IMR-90 (cell line): ENCODE results near the gene PPEF2. TPM values are rescaled to one million over a fixed set of nuclear protein-coding genes. Genes with fewer than 3 reads are reported as not detected.

Experiments used
- ATAC-seq: fragments of 200-7000 bp; cut with Tn5 transposase; 2 replicates; pipeline ENCODE4 v1.9.1; 2020; ENCODE audit warnings: low read depth, mild to moderate bottlenecking, moderate library complexity
- BruUV-seq: library from RNA; stranded (reverse); fragments of 400-500 nt; replicated peaks from 2 replicates; lab custom pipeline; 2021; lab: Mats Ljungman, UMichigan
- CTCF ChIA-PET: fragments of 300-600 bp; formaldehyde crosslinking; extraction: SDS; loops from one replicate; lab custom pipeline; 2021; ENCODE audit warnings: antibody characterized with exemption; lab: Yijun Ruan, JAX
- POLR2A ChIA-PET: fragments of 300-600 bp; sonication (Branson Sonifier 250); formaldehyde crosslinking; loops from one replicate; lab custom pipeline; 2022; ENCODE audit warnings: antibody characterized with exemption; ENCODE audit not compliant: unreplicated experiment; lab: Charles Lee
- DNase-seq: peaks from one replicate; pipeline ENCODE4 v3.0.0; 2013
- H2AFZ ChIP-seq: replicated peaks from 2 replicates; pipeline ENCODE3; 2013; ENCODE audit warnings: low read length, mild to moderate bottlenecking; ENCODE audit not compliant: poor library complexity
- H2AK5ac ChIP-seq: 2 replicates; pipeline ENCODE4 v1.6.1; 2013; ENCODE audit warnings: low read depth, low read length, inconsistent platforms
- H2AK9ac ChIP-seq: replicated peaks from 2 replicates; pipeline ENCODE3; 2013; ENCODE audit warnings: mild to moderate bottlenecking, low read depth, low read length, moderate library complexity; ENCODE audit not compliant: poor library complexity
- H2BK120ac ChIP-seq: 2 replicates; pipeline ENCODE4 v1.6.1; 2013; ENCODE audit warnings: low read depth, low read length, inconsistent platforms
- H2BK15ac ChIP-seq: 3 replicates; pipeline ENCODE4 v1.6.1; 2013; ENCODE audit warnings: low read depth, low read length, inconsistent platforms
- H2BK20ac ChIP-seq: 2 replicates; pipeline ENCODE4 v1.6.1; 2013; ENCODE audit warnings: low read depth, mild to moderate bottlenecking, inconsistent platforms, low read length, moderate library complexity
- H2BK5ac ChIP-seq: 2 replicates; pipeline ENCODE4 v1.6.1; 2013; ENCODE audit warnings: mild to moderate bottlenecking, low read depth, low read length, inconsistent platforms; ENCODE audit not compliant: poor library complexity, severe bottlenecking
- H3K14ac ChIP-seq: replicated peaks from 2 replicates; pipeline ENCODE4 v1.6.1; 2013; ENCODE audit warnings: low read depth, low read length, inconsistent platforms
- H3K18ac ChIP-seq: 2 replicates; pipeline ENCODE4 v1.6.1; 2013; ENCODE audit warnings: low read depth, low read length, control low read depth
- H3K23ac ChIP-seq: 2 replicates; pipeline ENCODE4 v1.6.1; 2013; ENCODE audit warnings: low read depth, low read length, inconsistent platforms
- H3K27ac ChIP-seq: 2 replicates; pipeline ENCODE4 v1.5.1; 2013; ENCODE audit warnings: mild to moderate bottlenecking, control low read depth, low read length; ENCODE audit not compliant: insufficient read depth
- H3K27me3 ChIP-seq: 2 replicates; pipeline ENCODE4 v1.6.1; 2013; ENCODE audit warnings: low read length; ENCODE audit not compliant: control insufficient read depth, insufficient read depth
- H3K36me3 ChIP-seq: 2 replicates; pipeline ENCODE4 v1.6.1; 2013; ENCODE audit warnings: low read length, mixed read lengths; ENCODE audit not compliant: control insufficient read depth, insufficient read depth
- H3K4ac ChIP-seq: 2 replicates; pipeline ENCODE4 v1.6.1; 2013; ENCODE audit warnings: low read depth, low read length, inconsistent platforms
- H3K4me1 ChIP-seq: 2 replicates; pipeline ENCODE4 v1.6.1; 2013; ENCODE audit warnings: low read length, mixed read lengths; ENCODE audit not compliant: control insufficient read depth, insufficient read depth
- H3K4me2 ChIP-seq: 2 replicates; pipeline ENCODE4 v1.6.1; 2013; ENCODE audit warnings: low read depth, mild to moderate bottlenecking, control low read depth, low read length, moderate library complexity
- H3K4me3 ChIP-seq: 2 replicates; pipeline ENCODE4 v1.5.1; 2013; ENCODE audit warnings: low read depth, mild to moderate bottlenecking, control low read depth, low read length, moderate library complexity; ENCODE audit not compliant: insufficient read depth
- H3K56ac ChIP-seq: 2 replicates; pipeline ENCODE4 v1.6.1; 2013; ENCODE audit warnings: low read length, inconsistent platforms; ENCODE audit not compliant: insufficient read depth; ENCODE audit errors: extremely low read depth
- H3K79me1 ChIP-seq, 2 experiments: 2 replicates each; pipeline ENCODE4 v1.6.1; 2013; ENCODE audit warnings: low read length in 2 of 2, inconsistent platforms in 1 of 2, low read depth in 1 of 2
- H3K9ac ChIP-seq: 2 replicates; pipeline ENCODE4 v1.6.1; 2013; ENCODE audit warnings: low read depth, low read length, control low read depth
- H3K9me1 ChIP-seq: 2 replicates; pipeline ENCODE4 v1.6.1; 2013; ENCODE audit warnings: low read length, inconsistent platforms; ENCODE audit not compliant: insufficient read depth
- H3K9me3 ChIP-seq: 2 replicates; pipeline ENCODE4 v1.6.1; 2013; ENCODE audit warnings: low read length; ENCODE audit not compliant: control insufficient read depth, insufficient read depth
- H4K20me1 ChIP-seq: 2 replicates; pipeline ENCODE4 v1.6.1; 2013; ENCODE audit warnings: low read length, inconsistent platforms; ENCODE audit not compliant: insufficient read depth
- H4K5ac ChIP-seq: 2 replicates; pipeline ENCODE4 v1.6.1; 2013; ENCODE audit warnings: mild to moderate bottlenecking, low read depth, low read length, control low read depth
- H4K8ac ChIP-seq, 2 experiments: 2 replicates each; pipeline ENCODE4 v1.6.1; 2013; ENCODE audit warnings: low read depth in 2 of 2, low read length in 2 of 2, control low read depth in 1 of 2, inconsistent platforms in 1 of 2
- H4K91ac ChIP-seq: 2 replicates; pipeline ENCODE4 v1.6.1; 2013; ENCODE audit warnings: low read depth, low read length, inconsistent platforms; ENCODE audit not compliant: insufficient read depth
- CTCF ChIP-seq: conservative IDR thresholded peaks from 2 replicates; pipeline ENCODE4 v1.5.1; 2012; ENCODE audit warnings: mild to moderate bottlenecking, low read depth, low read length, improper control_type of control experiment
- RAD21 ChIP-seq: IDR thresholded peaks from 2 replicates; pipeline ENCODE4 v1.6.1; 2012; ENCODE audit warnings: low read length, improper control_type of control experiment
- RCOR1 ChIP-seq: IDR thresholded peaks from 2 replicates; pipeline ENCODE4 v1.6.1; 2012; ENCODE audit warnings: mild to moderate bottlenecking, low read length, improper control_type of control experiment; ENCODE audit not compliant: insufficient replicate concordance
- SMC3 ChIP-seq: fragments of 150-350 bp; IDR thresholded peaks from 2 replicates; pipeline ENCODE4 v1.6.1; 2016; ENCODE audit warnings: low read depth, mild to moderate bottlenecking, antibody characterized with exemption, low read length, moderate library complexity
- WGBS, 2 experiments: methylation state at CpG; one replicate each; pipeline versions ENCODE4 v1.1.5 to v1.1.7; 2013; ENCODE audit warnings: missing lambda C conversion rate in 2 of 2; ENCODE audit not compliant: insufficient read length in 1 of 2; ENCODE audit errors: extremely low coverage in 2 of 2; 5-methylcytosine and 5-hydroxymethylcytosine counted together
- dilution Hi-C: fragments of 300-500 bp; cut with HindIII; formaldehyde crosslinking; loops from one replicate; pipeline ENCODE4 v1.14.3; 2018; ENCODE audit warnings: low sequenced_read_pairs; ENCODE audit not compliant: unreplicated experiment
- in situ Hi-C: fragments of 300-500 bp; cut with MboI; formaldehyde crosslinking; loops from 3 replicates; pipeline ENCODE4 v1.14.3; 2019; ENCODE audit warnings: low sequenced_read_pairs, inconsistent platforms, mixed read lengths
- intact Hi-C: fragments of 100-400 bp; cut with micrococcal nuclease; formaldehyde crosslinking; loops from 2 replicates; pipeline ENCODE4 v1.10.0; 2022
- polyA plus RNA-seq, 3 experiments: library from polyadenylated mRNA; depleted of rRNA; stranded (reverse); fragments of >200 nt; gene quantifications; 2 replicates each; pipeline ENCODE4 v1.2.3, GENCODE V29; 2012; ENCODE audit warnings: low replicate concordance in 1 of 3
- total RNA-seq: library from RNA; depleted of rRNA; stranded (reverse); fragments of >200 nt; gene quantifications from 2 replicates; pipeline ENCODE4 v1.2.3, GENCODE V29; 2012

PPEF2 gene
- total and polyA plus RNA-seq, 2 of the 4 experiments (the other 2 are of a cell fraction): not detected

- H3K23ac ChIP-seq: no peak overlapping the region
- H2BK20ac ChIP-seq: no peak overlapping the region
- H3K4me2 ChIP-seq: no peak overlapping the region
- ChIA-PET CTCF (interaction anchor here (1.2 to 3.1 kb wide), 3 partner anchors 8 to 35 kb away, joined by 3 to 10 read pairs (median 10); no protein-coding TSS in a partner anchor), POLR2A (no interaction called here)
- H3K36me3 ChIP-seq: no peaks in the 10 kb centered on the region
- H2AFZ ChIP-seq: no peak overlapping the region
- H3K56ac ChIP-seq: no peak overlapping the region
- H3K4ac ChIP-seq: no peak overlapping the region
- in situ Hi-C loops: no loop called here
- no peak overlapping the region for H4K8ac ChIP-seq
- H2BK15ac ChIP-seq: no peak overlapping the region
- no peak for TF ChIP-seq SMC3
- TF ChIP-seq RCOR1: no peak
- no peak for TF ChIP-seq CTCF
- TF ChIP-seq RAD21: no peak
- no peaks in the 10 kb centered on the region for H3K4me1 ChIP-seq
- ATAC-seq: no peak
- H3K27ac ChIP-seq: no peak overlapping the region
- DNase-seq: no peak
- no peaks in the 10 kb centered on the region for H3K9me3 ChIP-seq
- H4K5ac ChIP-seq: no peak overlapping the region
- peaks cover 5% of the 10 kb centered on the region for H3K27me3 ChIP-seq
- no peak overlapping the region for H2BK120ac ChIP-seq
- H4K91ac ChIP-seq: no peak overlapping the region
- H3K79me1 ChIP-seq: no peaks in the 10 kb centered on the region
- intact Hi-C loops: no loop called here
- no peak overlapping the region for H3K4me3 ChIP-seq
- no peak overlapping the region for H3K14ac ChIP-seq
- dilution Hi-C loops: no loop called here
- no peaks in the 10 kb centered on the region for H4K20me1 ChIP-seq
- BruUV-seq: no TSS peak
- H3K9ac ChIP-seq: no peak overlapping the region
- no peak overlapping the region for H2AK5ac ChIP-seq
- no peak overlapping the region for H3K18ac ChIP-seq
- H2AK9ac ChIP-seq: no peak overlapping the region
- WGBS, 2 experiments: 81% methylated on average over 3 of the region's 5 CpGs; no CpG with 5 or more reads in 1 of the 2 experiments
- H2BK5ac ChIP-seq: no peak overlapping the region
- 0 out of 2 replicates have a peak, but pooled peaks cover 3% of the 10 kb centered on the region for H3K9me1 ChIP-seq
Observed at GRCh38 chr4:75904076-75904475, 1.8 kb upstream of the PPEF2 start.
